HG03469 (cell line): ENCODE results near the gene ESYT2.

ENCODE experiments used
- ATAC-seq: cut with Tn5 transposase; IDR thresholded peaks from one replicate; pipeline ENCODE4 v1.9.1; 2021; ENCODE audit warnings: mild to moderate bottlenecking, moderate library complexity, moderate number of reproducible peaks; ENCODE audit not compliant: unreplicated experiment

The ESYT2 gene

DNA sequence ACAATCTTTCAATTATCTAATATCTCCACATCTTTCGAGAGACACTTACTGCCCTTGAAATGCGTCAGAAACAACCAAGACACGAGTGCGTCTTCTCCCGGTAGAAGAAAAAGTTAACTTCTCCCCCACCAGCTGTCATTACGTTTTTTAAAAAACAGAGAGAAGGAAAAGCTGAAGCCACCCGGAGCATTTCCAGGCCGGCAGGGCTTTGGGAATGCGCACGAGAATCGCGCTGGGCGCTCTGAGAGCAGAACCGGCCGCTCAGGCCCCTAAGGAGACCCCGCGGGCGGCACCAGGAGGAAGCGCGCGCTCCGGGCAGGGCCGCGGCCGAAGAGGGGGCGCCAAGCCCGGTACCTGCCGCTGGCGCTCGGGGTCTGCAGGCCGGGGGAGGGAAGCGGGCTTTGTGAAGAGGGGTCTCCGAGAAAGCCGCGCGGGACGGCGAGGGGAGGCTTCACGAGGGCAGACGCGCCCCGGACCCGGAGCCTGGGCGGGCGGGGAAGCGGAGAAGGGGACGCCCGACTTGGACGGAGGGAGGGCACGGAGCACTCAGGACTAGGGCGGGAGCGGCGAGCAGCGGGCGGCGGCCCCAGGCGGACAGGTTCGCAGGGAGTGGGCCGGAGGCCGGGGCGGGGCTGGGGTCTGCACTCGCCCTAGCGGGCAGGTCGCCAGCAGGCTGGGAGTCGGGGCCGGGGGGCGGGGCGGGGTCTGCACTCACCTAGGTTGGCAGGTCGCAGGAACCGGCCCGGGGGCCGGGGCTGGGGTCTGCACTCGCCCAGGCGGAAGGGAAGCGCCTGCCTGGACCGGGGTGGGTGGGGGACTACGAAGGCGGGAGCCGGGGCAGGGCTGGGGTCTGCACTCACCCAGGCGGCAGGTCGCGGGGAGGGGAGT lies 932 bp downstream of the ESYT2 start:
- no peak for ATAC-seq

- ATAC-seq: no peak
Observed at GRCh38 chr7:158827411-158828132, 1.7 kb downstream of the ESYT2 start.

- no peak for ATAC-seq
Observed at GRCh38 chr7:158825628-158826289, 3.5 kb downstream of the ESYT2 start.

DNA sequence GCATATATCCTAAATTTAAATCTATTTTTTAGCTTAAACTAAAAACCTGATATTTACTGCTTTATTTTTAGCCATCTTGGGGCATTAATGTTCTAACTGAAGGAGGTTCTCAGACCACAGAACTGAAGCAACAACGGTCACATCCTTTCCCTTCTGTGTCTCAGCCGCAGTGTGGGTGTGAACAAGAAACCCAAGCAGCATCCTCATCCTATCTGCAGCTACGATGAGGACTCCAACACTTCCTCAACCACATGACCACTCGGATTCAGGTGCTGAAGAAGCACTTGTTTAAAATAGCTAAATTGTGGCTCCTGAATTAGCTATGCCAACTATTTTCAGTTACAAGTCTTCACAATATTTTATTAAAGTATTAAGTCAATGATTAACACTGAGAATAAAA lies 5.3 kb downstream of the ESYT2 start:
- ATAC-seq: peak; percentile 81

DNA sequence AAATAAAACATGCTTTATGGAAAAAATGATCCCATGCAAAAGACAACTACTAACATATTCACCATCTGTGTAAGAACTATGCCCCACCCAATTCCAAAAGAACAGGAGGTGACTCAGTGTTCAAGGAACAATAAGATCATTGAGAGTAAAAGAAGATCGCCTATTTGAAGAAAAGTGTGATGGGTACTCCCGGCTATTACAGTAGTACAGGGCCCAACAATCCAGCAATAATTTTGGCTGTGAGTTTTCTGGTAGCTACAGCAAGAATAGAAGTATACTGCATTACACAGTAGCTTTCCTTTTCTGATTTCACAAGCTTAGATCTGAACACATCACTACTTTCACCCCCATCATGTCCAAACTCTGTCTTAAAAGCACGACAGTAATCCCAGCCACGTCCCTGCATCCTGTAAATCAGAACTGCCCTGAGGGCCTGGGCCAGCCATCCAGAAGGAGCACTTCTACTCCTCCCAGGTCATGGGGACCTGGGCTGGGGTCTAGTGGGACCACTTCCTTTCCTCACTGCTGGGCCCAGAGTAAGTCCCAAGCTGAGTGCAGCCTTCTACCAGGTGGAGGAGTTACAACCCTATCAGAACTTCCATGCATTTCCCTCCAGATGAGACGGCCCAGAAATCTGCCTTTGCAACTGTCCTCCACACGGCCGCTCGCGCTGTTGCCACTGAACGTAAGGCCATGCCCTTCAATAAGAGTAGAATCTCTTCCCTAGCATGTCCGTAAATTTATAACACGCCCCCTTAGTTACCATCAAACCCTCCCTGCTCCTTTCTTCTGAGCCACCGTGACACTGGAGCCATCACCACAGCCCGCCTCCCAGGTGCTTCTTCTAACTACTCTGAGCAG lies 7.9 kb downstream of the ESYT2 start:
- no peak for ATAC-seq

DNA sequence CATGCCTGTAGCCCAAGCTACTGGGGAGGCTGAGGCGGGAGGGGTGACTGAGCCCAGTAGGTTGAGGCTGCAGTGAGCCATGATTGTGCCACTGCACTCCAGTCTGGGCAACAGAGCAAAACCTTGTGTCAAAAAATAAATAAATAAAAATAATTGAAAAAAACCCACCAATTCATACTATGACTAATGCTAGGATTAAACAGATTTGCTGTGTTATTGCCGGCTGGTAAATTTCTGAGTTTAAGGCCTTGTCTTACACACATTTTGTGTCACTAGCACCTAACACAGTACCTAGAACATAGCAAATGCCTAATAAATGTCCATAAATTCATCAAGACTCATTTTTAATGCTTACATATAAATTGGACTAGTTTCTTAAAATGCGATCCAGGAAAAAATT lies 8.7 kb downstream of the ESYT2 start:
- ATAC-seq: no peak

DNA sequence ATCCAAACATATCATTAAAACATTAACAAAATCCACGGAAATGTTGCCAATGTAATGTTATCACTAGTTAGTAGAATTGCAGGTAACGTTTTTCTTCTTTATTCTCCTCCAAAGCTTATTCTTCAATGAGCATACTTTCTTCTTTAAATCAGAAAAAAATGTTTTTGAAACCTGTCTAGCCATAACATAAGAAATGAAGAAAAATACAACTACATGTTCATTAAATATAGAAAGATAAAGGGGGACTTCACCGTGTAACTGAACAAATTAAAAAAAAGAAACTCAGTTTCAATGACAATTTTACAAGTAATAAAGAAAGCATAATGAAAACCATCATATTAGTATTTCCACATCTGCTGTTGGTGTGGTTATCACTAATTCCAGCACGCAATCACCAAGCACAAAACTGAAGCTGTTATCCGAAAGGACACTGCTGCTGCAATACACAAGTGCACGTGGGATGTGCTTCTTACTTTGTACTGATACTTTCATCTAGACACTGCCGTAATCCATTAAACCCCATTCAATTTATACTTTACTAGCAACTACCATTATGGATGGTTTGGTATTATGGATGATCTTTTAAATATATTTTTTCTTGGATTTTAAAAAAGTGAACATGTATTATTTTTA lies 9.6 kb downstream of the ESYT2 start:
- ATAC-seq: no peak

DNA sequence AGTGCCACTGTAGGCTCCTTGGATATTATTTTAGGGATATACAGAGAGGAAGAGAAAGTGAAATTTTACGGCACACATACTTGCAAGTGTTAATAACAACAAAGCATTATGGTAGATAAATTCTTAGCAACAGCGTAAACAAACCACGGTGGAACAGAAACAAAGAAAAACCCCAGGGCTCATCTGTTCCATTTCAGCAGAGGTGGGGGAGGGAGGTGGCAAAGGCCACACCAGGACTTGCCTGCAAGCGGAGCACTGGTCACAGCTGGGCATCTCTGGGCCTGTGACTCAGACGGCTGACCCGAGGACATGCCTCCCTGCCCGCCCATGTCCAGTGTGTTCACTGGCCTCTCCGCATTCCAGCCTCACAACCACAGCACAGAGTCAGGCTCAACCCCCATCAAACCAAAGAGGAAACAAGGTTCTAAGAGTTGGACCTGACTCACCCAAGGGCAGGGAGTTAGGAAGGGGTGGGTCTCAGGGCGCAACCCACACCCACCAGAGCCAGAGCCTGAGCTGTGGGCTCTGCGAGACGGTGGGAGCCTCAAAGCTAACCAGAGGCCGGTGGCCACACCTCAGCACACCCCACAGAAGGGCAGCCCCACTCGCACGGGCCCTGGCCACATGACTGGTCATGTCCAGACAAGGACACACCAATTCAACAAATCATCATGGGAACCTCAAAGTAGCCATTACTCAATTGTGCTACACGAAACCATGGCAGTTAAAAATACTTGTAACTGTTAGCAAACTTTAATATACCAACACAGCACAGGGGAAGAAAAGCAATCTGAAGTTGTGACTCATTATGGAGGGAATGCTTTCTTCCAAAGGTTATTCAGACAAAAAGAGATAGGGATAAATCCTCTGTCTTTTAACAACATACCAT lies 10.7 kb downstream of the ESYT2 start:
- ATAC-seq: peak; percentile 74

- no peak for ATAC-seq
Observed at GRCh38 chr7:158816995-158817394, 12.3 kb downstream of the ESYT2 start.

GRCh38 chr7:158816271-158816670 lies 13.0 kb downstream of the ESYT2 start:
- ATAC-seq: no peak

DNA sequence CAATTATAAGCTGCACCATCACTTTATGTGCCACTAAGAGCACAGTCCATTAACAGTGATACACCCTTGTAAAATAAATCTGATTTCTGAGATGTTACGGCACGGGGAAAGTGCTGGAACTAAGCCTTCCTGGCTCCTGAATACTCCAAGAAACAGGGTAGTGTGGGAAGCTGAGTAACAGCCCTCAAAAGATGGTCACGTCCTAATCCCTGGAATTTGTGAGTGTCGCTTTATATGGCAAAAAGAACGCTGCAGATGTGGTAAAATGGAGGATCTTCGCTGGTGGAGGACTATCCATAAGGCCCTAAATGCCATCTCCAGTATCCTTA lies 13.5 kb downstream of the ESYT2 start:
- ATAC-seq: no peak

DNA sequence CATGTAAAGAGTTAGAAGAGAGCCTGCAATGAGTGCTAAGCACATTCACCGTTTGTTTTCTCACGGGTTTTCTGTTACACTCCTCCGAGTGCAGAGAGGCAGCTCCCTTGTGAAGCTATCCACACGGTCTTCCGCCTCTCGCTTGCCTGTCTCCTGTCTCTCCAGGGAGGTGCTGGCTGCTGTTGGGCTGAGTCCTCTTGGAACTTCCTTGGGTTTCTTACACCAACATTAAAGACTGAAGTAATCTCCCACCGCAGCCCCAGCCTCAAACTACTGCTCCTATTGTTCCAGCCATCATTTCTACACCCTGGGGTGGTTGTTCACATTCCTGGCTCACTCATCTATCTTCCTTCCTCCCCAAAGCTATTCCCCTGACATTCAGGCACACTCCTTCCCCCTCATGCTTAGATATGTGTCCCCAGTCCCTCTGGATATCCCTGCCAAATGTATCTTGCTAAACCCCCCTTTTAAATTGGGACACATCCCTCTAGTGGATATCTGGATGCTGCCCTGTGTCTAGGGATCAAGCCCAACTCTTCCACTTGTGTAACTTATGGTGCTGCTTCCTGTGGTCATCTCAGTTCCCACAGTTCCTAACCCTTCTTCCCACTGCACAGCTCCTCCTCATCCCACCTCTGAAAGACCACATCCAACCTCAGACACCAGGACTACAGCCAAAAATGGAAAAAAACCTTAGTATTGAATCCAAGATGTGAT lies 14.1 kb downstream of the ESYT2 start:
- ATAC-seq: no peak

DNA sequence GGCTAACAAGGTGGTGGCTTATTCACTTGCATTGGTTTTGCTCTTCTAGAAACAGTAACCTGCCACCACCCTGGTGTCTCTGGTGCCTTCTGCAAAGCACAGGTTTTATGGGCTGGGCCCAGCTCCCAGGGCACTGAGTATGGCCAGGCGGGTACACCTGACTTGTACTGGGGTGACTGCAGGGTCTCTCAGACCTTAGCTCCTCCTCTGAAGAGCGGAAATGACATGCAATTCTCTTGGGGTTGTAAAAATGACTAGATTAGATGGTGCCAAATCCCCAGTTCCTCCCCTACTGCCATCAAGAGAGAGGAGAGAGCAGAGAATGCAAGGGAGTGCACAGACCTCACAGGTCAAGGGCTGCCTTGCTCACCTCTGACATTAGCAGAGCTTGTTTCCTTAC lies 14.7 kb downstream of the ESYT2 start:
- no peak for ATAC-seq

DNA sequence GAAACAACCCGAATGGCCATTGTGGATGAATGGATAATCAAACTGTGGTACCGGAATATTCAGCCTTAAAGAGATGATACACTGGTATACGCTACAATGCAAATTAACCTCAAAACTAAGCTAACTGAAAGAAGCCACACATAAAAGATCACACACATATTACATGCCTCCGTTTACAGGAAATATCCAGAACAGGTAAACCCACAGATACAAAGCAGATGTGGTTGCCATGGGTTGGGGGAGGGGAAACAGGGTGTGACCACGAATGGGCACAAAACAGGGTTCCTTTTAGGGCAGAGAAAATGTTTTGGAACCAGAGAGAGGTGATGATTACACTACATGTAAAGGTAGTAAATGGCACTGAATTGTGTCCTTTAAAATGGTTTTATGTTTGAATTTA lies 16.6 kb downstream of the ESYT2 start:
- no peak for ATAC-seq

DNA sequence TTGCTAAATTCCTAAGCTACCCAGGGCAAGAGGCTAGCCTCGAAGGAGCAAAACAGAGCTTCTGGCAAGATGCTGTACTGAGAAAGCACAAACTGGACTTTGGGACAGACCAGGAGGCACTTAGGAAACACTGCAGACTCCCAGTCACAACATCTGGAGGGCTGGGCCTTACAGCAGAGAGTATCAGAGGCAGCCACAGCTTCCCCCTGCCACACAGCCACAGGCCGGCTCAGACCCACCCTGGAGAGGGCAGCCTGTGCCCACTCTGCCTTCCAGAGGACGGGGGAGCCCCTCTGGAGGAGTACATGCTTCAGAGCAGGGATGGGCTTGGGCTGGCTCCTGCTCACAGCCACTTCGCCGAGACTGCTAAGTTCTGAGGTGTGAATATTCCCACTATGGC lies 17.4 kb downstream of the ESYT2 start:
- ATAC-seq: no peak

DNA sequence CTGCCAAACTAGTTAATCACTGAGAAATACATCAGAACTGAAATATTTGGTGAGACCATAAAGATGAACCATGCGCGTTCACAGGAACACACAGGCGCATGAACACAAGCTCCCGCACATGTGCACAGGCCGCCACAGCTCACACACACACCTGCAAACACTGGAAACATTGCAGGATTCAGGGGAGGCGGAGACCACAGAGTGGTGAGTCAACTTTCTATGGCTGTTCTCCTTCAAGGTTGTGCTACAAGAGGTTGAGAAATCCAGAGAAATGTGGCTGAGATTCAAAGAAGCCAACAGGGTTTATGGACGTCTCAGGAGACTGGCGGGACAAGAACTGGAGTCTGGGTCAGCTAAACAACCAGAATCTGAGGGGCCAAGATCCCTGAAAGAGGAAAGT lies 17.8 kb downstream of the ESYT2 start:
- ATAC-seq: no peak

DNA sequence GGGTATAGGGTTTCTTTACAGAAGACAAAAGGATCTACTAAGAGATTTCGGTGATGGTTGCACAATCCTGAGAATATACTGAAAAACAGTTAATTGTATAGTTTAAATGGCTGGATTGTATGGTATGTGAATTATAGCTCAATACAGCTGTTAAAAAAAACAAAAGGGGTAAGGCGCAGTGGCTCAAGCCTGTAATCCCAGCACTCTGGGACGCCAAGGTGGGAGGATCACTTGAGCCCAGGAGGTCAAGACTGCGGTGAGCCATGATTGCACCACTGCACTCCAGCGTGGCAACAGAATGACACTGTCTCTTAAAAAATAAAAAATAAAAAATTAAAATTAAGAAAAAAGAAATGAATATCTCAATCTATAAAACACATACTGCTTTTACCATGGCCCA lies 18.5 kb downstream of the ESYT2 start:
- no peak for ATAC-seq

- peak; percentile 77 for ATAC-seq
Observed at GRCh38 chr7:158809596-158809995, 19.7 kb downstream of the ESYT2 start.

GRCh38 chr7:158808126-158808525 lies 21.2 kb downstream of the ESYT2 start:
- ATAC-seq: no peak
